ENCODE data around the gene TMPRSS3. TPM values are rescaled to one million over a fixed set of nuclear protein-coding genes. Genes with fewer than 3 reads are reported as not detected.

The TMPRSS3 gene
- polyA plus RNA-seq, 1 of the 3 experiments (the other 2 are of a cell fraction), result not detected

GRCh38 chr21:42373196-42373907, 22.5 kb downstream of the TMPRSS3 start:
- H3K4me1 ChIP-seq (ENCODE audit: control insufficient read depth in 1 of 2, insufficient read depth in 2 of 2, low read depth in 1 of 2, low read length in 1 of 2), result no peaks in the 10 kb centered on the region
- no peaks in the 10 kb centered on the region for H3K36me3 ChIP-seq (replicated peaks in 1 of 2; ENCODE audit: control insufficient read depth in 1 of 2, insufficient read depth in 2 of 2, low read length in 1 of 2)
- ChIA-PET POLR2A (no interaction called here), CTCF (interaction anchor here (1.5 kb wide), 1 partner anchor 64 kb away, joined by 4 read pairs; no protein-coding TSS in a partner anchor)
- TF ChIP-seq NFIC (IDR thresholded peaks at IDR 0.05; ENCODE audit: borderline replicate concordance), result no peak
- no peak for TF ChIP-seq ZBTB33 (IDR thresholded peaks at IDR 0.05; ENCODE audit: borderline replicate concordance, low read depth)
- TF ChIP-seq PBX3 (IDR thresholded peaks at IDR 0.05), result no peak
- no peak for TF ChIP-seq NRF1 (IDR thresholded peaks at IDR 0.05; ENCODE audit: low read depth, low read length)
- no peak for TF ChIP-seq SMC3 (IDR thresholded peaks at IDR 0.05; ENCODE audit: low read depth, low read length)
- H3K27me3 ChIP-seq (ENCODE audit: insufficient read depth), result no peaks in the 10 kb centered on the region
- no peak overlapping the region for H3K4me2 ChIP-seq
- no peaks in the 10 kb centered on the region for H3F3A ChIP-seq (replicated peaks; ENCODE audit: insufficient read depth)
- WGBS (ENCODE audit: low lambda C conversion rate), result 54% methylated on average over 15 of the region's 25 CpGs
- H3K79me2 ChIP-seq (ENCODE audit: insufficient read depth), result no peaks in the 10 kb centered on the region
- H3K27ac ChIP-seq (ENCODE audit: low read depth in 2 of 2, low read length in 1 of 2), result no peak overlapping the region
- H3K4me3 ChIP-seq (ENCODE audit: low read depth in 2 of 2, low read length in 1 of 2), result no peak overlapping the region
- no peaks in the 10 kb centered on the region for H3K9me2 ChIP-seq
- no peak overlapping the region for H3K9ac ChIP-seq
- DNase-seq, result no peak
- no peaks in the 10 kb centered on the region for H3K9me3 ChIP-seq
- no peak overlapping the region for H2AFZ ChIP-seq (ENCODE audit: low read depth)
- no peaks in the 10 kb centered on the region for H4K20me1 ChIP-seq (ENCODE audit: insufficient read depth)

GRCh38 chr21:42370894-42371654, 24.8 kb downstream of the TMPRSS3 start:
- WGBS (ENCODE audit: low lambda C conversion rate), result 54% methylated on average over 18 of the region's 18 CpGs

More at GRCh38 chr21:42370894-42371654, 24.8 kb downstream of the TMPRSS3 start:
- no peaks in the 10 kb centered on the region for H3K9me3 ChIP-seq
- no peak for TF ChIP-seq RCOR1 (IDR thresholded peaks at IDR 0.05; ENCODE audit: low read length)
- no peak for TF ChIP-seq MXI1 (IDR thresholded peaks at IDR 0.05; ENCODE audit: low read depth, low read length)
- no peak for TF ChIP-seq SMC3 (IDR thresholded peaks at IDR 0.05; ENCODE audit: low read depth, low read length)
- TF ChIP-seq GATA2 (CRISPR knock-in tag; IDR thresholded peaks at IDR 0.05), result no peak
- TF ChIP-seq RFX5 (IDR thresholded peaks at IDR 0.05; ENCODE audit: low read length), result no peak
- no peak for TF ChIP-seq EZH2phosphoT487 (IDR thresholded peaks at IDR 0.05; ENCODE audit: borderline replicate concordance, low read depth)
- TF ChIP-seq GABPA (IDR thresholded peaks at IDR 0.05; ENCODE audit: low read depth), result no peak
- ChIA-PET POLR2A (no interaction called here), CTCF (interaction anchor here (0.8 kb wide), 1 partner anchor 26 kb away, joined by 3 read pairs; no protein-coding TSS in a partner anchor)
- no peak overlapping the region for H3K9ac ChIP-seq
- no peak overlapping the region for H2AFZ ChIP-seq (ENCODE audit: low read depth)
- H3K27me3 ChIP-seq (ENCODE audit: insufficient read depth), result no peaks in the 10 kb centered on the region
- no peaks in the 10 kb centered on the region for H3F3A ChIP-seq (replicated peaks; ENCODE audit: insufficient read depth)
- H3K79me2 ChIP-seq (ENCODE audit: insufficient read depth), result no peaks in the 10 kb centered on the region
- no peaks in the 10 kb centered on the region for H3K36me3 ChIP-seq (replicated peaks in 1 of 2; ENCODE audit: control insufficient read depth in 1 of 2, insufficient read depth in 2 of 2, low read length in 1 of 2)
- H3K4me1 ChIP-seq (ENCODE audit: control insufficient read depth in 1 of 2, insufficient read depth in 2 of 2, low read depth in 1 of 2, low read length in 1 of 2), result no peaks in the 10 kb centered on the region
- no peaks in the 10 kb centered on the region for H3K9me2 ChIP-seq
- H3K4me3 ChIP-seq (ENCODE audit: low read depth in 2 of 2, low read length in 1 of 2), result no peak overlapping the region
- no peaks in the 10 kb centered on the region for H4K20me1 ChIP-seq (ENCODE audit: insufficient read depth)
- no peak overlapping the region for H3K27ac ChIP-seq (ENCODE audit: low read depth in 2 of 2, low read length in 1 of 2)
- no peak overlapping the region for H3K4me2 ChIP-seq
- DNase-seq, result no peak
